C4-2B (cell line): ENCODE data around the gene TRAPPC4.
A peak's percentile ranks its signal among the peaks of the same experiment; 100 is the strongest.
"Not testable (repeated sequence)": the region's sequence is repeated elsewhere in the genome, so short reads cannot be mapped to it uniquely, and the experiment has no call there.

ENCODE experiments used
- H3K27ac ChIP-seq: fragments of 450-650 bp; 2 replicates; pipeline ENCODE4 v1.5.1; 2017
- CTCF ChIP-seq: fragments of 450-650 bp; conservative IDR thresholded peaks from 2 replicates; pipeline ENCODE4 v1.5.1; 2017; ENCODE audit warnings: mild to moderate bottlenecking
- ZFX ChIP-seq: fragments of 450-650 bp; IDR thresholded peaks from 2 replicates; pipeline ENCODE4 v1.6.1; 2017

TRAPPC4 gene

GRCh38 chr11:119030029-119030328 lies 11.4 kb downstream of the TRAPPC4 start:
- peak overlapping the region; percentile 93 for H3K27ac ChIP-seq
- no peak for TF ChIP-seq CTCF
- 0 out of 2 replicates have a peak, but pooled peaks have one; percentile 42 for TF ChIP-seq ZFX

DNA sequence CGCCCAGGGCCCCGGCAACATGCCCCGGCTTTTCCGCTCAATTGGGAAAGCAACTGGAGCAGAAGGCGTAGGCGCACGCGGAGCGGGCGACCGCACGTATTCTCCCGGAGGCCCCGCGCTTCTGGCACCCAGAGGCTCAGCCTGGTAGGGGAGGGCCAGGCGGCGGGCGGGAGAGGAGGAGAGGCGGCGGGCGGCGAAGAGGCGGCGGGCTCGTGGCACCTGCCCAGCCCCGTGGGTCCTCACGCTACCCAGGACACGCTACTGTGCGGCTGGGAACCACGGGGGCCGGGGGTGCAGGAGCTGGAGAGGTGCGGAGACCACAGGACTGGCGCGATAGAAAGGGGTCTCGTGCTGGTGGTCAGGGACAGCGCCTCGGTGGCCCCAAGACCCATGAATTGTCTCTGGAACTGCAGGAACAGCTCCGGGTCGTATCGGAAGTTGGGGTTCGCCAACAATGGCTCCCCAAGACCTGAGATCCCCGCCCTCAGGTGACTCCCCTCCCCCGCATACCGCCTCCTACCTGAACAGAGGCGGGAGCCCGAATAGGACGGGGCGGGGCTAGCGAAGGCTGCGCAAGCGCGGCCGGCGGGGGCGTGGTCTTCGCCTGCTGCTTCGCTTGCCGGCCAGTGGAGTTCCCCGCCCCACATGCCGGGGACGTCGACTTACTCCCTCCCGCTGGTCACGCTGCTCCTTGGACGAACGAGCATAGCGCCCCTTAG lies 11.9 kb downstream of the TRAPPC4 start, which contains the start of gene SLC37A4:
Gene SLC37A4, minus strand, starts transcription at position 549 of the 719 bp plus-strand sequence.
- TF ChIP-seq ZFX (no peak; the same call in 1 of the 2 replicates), CTCF (no peak; the same call in 1 of the 2 replicates)
- H3K27ac ChIP-seq, result peak within 1 kb of the TSS; percentile 93

DNA sequence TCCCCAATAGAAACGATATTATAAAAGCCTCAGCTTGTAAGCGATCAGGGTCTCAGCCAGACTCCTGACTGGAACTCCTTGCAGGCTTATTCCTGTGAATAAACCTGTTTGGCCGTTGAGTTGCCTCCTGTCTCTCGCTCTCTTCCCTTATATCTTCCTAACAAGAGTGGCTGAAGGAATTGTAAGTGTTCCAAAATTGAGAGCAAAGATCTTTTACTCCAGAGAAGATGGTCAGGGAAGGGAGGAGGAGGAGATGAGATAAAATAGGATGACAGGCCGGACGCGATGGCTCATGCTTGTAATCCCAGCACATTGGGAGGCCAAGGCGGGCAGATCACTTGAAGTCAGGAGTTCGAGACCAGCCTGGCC lies 13.3 kb downstream of the TRAPPC4 start:
- no peak for TF ChIP-seq ZFX
- no peak for TF ChIP-seq CTCF
- H3K27ac ChIP-seq, result no peak overlapping the region

DNA sequence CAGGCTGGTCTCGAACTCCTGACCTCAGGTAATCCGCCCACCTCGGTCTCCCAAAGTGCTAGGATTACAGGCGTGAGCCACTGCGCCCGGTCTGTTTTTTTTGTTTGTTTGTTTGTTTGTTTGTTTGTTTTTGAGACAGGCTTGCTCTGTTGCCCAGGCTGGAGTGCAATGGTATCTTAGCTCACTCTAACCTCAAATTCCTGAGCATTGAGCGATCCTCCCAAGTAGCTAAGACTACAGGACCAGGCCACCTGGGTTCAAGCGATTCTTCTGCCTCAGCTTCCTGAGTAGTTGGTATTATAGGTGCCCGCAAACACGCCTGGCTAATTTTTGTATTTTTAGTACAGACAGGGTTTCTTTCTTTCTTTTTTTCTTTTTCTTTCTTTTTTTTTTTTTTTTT lies 14.9 kb downstream of the TRAPPC4 start:
- H3K27ac ChIP-seq, result not testable (repeated sequence)

DNA sequence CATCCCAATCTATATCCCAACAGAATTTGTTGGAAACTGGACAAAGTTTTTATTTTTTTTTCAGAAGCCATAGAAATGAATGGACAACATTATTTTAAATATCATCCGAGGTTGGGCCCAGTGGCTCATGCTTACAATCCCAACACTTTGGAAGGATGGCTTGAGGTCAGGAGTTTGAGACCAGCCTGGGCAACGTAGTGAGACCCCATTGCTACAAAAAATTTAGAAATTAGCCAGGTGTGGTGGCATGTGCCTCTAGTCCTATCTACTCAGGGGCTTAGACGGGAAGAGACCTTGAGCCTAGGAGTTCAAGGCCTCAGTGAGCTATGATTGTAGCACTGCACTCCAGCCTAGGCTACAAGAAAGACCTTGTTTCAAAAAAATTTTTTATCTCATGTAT lies 16.2 kb downstream of the TRAPPC4 start:
- no peak overlapping the region for H3K27ac ChIP-seq
- TF ChIP-seq ZFX (no peak), CTCF (no peak)

DNA sequence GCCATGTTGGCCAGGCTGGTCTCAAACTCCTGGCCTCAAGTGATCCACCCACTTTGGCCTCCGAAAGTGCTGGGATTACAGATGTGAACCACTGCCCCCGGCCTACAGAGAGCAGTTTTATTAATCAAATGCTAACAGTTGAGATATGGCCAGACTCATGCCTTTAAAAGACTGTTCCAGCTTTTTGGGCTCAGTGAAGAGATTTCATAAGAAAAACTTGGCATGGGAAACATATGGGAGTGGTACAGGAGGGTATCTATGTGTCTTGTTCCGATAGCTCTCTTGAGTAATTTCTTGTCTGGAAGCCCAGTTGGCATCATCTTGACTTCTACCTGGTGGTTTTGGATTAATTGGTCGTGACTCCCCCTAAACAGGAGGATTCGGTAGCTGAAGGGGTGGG lies 20.3 kb downstream of the TRAPPC4 start:
- TF ChIP-seq CTCF (no peak), ZFX (no peak)
- no peak overlapping the region for H3K27ac ChIP-seq

GRCh38 chr11:119039471-119039870 lies 20.9 kb downstream of the TRAPPC4 start:
- H3K27ac ChIP-seq, result not testable (repeated sequence)

DNA sequence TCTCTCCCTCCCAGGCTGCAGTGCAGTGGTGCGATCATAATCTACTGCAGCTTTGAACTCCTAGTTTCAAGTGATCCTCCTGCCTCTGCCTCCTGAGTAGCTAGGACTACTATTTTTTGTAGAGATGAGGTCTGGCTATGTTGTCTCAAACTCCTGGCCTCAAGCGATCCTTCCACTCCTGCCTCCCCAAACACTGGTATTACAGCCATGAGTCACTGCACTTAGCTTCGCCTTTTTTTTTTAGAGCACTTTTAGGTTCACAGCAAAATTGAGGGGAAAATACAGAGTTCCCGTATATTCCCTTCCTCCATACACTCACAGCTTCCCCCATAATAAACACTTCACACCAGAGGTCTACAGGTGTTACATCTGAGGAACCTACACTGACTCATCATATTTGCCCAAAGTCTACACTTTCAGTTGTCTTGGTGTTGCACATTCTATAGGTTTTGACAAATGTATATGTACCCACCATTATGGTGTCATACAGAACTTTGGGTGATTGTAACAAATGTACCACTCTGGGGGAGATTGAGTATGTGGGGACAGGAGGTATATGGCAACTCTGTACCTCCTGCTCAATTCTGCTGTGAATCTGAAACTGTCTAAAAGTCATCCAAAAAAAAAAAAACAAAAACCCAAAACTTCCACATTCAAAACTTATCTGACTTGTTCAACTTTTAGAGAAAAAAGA lies 23.4 kb downstream of the TRAPPC4 start:
- no peak overlapping the region for H3K27ac ChIP-seq
- TF ChIP-seq CTCF (no peak), ZFX (no peak)
